GM15510 (cell line): ENCODE data around the gene IDUA.

ENCODE experiments used
- POLR2A ChIP-seq: IDR thresholded peaks from 3 replicates; pipeline ENCODE4 v1.6.1; 2011; ENCODE audit warnings: borderline replicate concordance; ENCODE audit not compliant: insufficient read length; ENCODE audit errors: extremely low read depth

Gene IDUA

GRCh38 chr4:997375-998071, 10.7 kb downstream of the IDUA start:
- TF ChIP-seq POLR2A = no peak

DNA sequence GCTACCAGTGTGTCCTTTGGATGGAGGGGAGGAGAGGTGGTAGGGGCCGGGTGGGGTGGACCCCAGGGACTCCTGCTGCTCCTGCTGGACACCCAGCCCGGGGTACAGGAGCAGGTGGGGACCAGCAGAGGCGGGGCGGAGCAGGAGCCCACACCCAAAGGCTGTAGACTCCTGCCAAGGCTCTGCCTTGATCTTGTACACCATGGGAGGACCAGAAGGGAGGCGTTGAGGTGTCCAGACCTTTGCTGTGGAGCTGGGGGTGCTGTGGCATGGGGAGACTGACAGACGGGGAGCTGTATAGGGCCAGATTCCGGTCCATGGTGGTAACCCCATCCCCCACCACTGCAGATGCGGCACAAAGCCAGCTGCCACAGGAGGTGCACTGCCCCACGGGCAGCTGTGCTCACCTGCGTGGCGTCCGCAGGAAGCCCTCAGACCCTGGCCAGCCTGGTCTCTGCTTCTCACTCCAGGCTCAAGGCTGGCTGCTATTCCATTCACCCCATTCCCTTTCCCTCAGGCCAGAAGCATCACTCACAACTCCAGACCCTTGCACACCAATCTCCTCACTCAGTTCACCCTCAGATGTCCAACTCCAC, 11.3 kb downstream of the IDUA start:
- TF ChIP-seq POLR2A = no peak

- TF ChIP-seq POLR2A = no peak
These were observed 13.1 kb downstream of the IDUA start for GRCh38 chr4:999882-1000425.

DNA sequence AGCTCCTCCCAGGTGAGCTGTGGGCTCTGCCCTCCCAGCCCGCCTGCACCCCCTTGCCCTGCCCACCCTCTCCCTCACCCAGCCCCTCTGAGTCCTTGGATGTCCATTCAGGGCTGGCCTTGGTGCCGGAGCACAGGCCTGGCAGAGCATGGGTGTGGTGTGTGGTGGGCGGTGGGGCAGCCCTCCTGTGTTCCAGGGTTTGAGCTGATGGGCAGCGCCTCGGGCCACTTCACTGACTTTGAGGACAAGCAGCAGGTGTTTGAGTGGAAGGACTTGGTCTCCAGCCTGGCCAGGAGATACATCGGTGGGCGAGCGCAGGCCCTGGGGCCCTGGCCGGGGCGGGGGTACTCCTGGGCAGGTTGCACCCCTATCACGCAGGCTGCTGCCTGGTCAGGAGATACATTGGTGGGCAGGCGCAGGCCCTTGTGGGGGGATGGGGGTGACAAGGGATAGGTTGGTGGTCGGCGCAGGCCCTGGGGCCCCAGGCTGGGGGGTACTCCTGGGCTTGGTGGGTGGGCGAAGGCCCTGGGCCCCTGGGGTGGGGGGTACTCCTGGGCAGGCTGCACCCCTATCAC, 13.9 kb downstream of the IDUA start:
- TF ChIP-seq POLR2A = no peak

DNA sequence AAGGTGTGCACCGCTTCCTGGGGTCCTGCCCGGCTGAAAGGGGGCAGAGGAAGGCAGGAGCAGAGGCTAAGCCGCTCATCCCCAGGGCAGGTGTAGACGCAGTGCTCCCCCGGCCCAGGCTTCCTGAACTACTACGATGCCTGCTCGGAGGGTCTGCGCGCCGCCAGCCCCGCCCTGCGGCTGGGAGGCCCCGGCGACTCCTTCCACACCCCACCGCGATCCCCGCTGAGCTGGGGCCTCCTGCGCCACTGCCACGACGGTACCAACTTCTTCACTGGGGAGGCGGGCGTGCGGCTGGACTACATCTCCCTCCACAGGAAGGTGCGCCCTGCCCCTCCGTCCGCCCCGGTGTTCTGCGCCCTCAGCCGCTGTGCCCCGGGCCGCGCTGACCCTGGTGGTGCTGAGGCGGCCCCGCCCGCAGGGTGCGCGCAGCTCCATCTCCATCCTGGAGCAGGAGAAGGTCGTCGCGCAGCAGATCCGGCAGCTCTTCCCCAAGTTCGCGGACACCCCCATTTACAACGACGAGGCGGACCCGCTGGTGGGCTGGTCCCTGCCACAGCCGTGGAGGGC, 14.8 kb downstream of the IDUA start:
- no peak for TF ChIP-seq POLR2A

DNA sequence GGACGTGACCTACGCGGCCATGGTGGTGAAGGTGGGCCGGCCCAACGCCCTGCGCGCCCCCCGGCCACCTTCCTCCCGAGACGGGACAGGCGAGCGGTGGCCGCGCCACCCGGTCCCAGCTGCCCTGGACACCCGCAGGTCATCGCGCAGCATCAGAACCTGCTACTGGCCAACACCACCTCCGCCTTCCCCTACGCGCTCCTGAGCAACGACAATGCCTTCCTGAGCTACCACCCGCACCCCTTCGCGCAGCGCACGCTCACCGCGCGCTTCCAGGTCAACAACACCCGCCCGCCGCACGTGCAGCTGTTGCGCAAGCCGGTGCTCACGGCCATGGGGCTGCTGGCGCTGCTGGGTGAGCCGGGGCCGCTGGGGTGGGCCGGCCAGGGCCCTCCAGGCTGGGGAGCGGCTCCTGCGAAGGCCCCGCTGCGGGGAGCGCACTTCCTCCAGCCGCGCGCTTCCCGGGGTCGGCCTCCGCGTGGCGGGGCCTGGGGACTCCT, 15.3 kb downstream of the IDUA start:
- TF ChIP-seq POLR2A = no peak

- TF ChIP-seq POLR2A = no peak
These were observed 15.9 kb downstream of the IDUA start for GRCh38 chr4:1002631-1003251.

DNA sequence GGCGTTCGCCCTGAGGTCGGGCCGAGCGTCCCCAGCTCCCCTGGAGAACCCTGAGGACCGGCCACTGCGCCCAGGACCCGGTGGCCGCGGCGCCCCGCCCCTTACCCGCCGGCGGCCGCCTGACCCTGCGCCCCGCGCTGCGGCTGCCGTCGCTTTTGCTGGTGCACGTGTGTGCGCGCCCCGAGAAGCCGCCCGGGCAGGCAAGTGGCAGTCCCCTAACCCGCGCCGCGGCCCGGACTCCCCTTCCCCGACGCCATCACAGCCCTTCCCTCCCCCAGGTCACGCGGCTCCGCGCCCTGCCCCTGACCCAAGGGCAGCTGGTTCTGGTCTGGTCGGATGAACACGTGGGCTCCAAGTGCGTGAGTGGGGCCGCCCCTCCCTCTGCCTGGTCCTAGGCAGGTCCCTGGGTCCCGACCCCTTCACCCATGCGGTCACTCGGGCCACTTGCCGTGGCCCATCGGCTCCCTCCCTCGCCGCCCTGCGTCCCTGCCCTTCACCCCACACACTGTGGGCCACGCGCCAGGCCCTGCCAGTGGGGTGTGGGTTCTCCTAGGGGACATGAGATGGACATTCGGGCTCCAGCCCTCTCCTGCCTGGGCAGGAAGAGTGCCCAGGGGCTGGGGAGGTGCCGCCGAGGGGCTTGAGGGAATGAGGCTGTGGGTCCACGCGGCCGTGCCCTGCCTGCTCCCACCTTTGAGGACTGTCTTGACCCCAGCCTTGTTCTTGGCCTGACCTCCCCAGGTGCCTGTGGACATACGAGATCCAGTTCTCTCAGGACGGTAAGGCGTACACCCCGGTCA, 16.6 kb downstream of the IDUA start:
- no peak for TF ChIP-seq POLR2A

- no peak for TF ChIP-seq POLR2A
These were observed 17.2 kb downstream of the IDUA start for GRCh38 chr4:1004071-1004418.

- TF ChIP-seq POLR2A = no peak
These were observed 18.0 kb downstream of the IDUA start for GRCh38 chr4:1004557-1005485.

DNA sequence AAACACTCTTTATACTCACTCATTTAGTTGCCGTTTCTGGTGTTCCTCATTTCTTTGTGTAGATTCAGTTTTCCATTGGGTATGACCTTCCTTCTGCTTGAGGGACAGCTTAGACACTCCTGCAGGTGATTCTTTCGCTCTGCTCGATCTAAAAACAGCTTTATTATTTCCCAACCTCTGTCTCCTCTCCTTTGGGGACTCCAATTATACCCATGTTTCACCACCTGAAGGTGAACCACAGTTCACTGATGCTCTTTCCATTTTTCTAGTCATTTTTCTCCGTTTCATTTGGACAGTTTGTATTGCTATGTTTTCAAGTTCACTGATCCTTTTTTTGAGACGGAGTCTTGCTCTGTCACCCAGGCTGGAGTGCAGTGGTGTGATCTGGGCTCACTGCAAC, 20.0 kb downstream of the IDUA start:
- no peak for TF ChIP-seq POLR2A

DNA sequence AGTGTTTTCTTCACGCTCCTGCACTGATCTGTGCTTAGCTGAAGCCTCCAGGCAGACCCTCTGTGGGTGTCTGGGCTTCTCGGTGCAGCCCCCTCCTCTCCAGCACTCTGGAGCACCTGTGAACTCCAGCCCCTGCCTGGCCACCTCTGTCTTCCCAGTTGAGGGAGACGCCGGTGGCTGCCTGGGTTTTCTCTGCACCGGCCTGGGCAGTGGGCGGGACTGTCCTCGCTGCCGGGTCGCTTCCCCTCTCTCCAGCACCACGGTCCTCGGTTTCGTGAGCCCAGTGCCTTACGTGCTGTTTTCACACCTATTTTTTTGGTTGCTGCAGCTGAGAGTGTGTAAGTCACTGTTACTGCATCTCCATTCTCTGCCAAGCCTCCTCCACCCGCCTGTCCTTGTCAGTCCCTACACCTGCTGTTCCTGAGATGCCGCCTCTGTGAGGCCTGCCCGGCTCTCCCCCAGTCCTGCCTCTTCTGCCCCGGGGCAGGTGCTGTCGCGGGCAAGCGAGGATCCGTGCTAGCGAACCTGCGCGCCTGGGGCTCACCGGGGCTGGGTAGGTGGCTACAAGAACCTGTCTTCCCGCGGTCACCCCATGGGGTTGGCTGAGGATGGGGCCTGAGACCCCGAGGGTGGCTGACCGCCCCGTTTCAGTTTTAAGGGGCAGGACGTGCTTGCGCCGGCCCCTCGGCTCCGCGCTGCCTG, 22.1 kb downstream of the IDUA start:
- no peak for TF ChIP-seq POLR2A
